B cell (primary cell): ENCODE results near the gene MARCOL. TPM values are rescaled to one million over a fixed set of nuclear protein-coding genes. Genes with fewer than 3 reads are reported as not detected.

Experiments
- ATAC-seq: fragments of 200-7000 bp; cut with Tn5 transposase; one replicate; pipeline ENCODE4 v1.10.0; 2021; ENCODE audit warnings: low read depth, mild to moderate bottlenecking, moderate number of reproducible peaks, moderate library complexity
- CTCF ChIA-PET: fragments of 350-600 bp; sonication (Branson Sonifier 250); formaldehyde crosslinking; loops from one replicate; lab custom pipeline; 2021; ENCODE audit warnings: antibody characterized with exemption, inconsistent platforms; lab: Charles Lee
- POLR2A ChIA-PET: fragments of 350-600 bp; sonication (Branson Sonifier 250); formaldehyde crosslinking; loops from one replicate; lab custom pipeline; 2021; ENCODE audit warnings: antibody characterized with exemption; lab: Charles Lee
- DNase-seq: peaks from one replicate; pipeline ENCODE4 v3.0.0; 2013
- H2AFZ ChIP-seq: 2 replicates; pipeline ENCODE4 v1.6.1; 2012; ENCODE audit warnings: mild to moderate bottlenecking, low read depth, low read length; ENCODE audit not compliant: insufficient read depth, poor library complexity, severe bottlenecking
- H3K27ac ChIP-seq, 2 donors: 1 replicate in 1 of 2; 2 replicates in 1 of 2; pipeline ENCODE4 v1.5.1; 2012 to 2013; ENCODE audit warnings: low read length in 2 of 2, mild to moderate bottlenecking in 2 of 2, moderate library complexity in 1 of 2
- H3K27me3 ChIP-seq, 4 experiments: fragments of 200-600 bp in 1 of 4; sonication (generic) in 1 of 4; replicated peaks in 1 of 4; 1 replicate in 2 of 4; 2 replicates in 2 of 4; pipeline versions ENCODE4 v1.6.1 to v1.7.0; 2013 to 2016; ENCODE audit warnings: low read length in 3 of 4, mild to moderate bottlenecking in 2 of 4, mixed read lengths in 1 of 4, moderate library complexity in 1 of 4; ENCODE audit not compliant: insufficient read depth in 4 of 4, control insufficient read depth in 3 of 4; ENCODE audit errors: control extremely low read depth in 1 of 4
- H3K36me3 ChIP-seq, 2 experiments: replicated peaks in 1 of 2; 1 replicate in 1 of 2; 2 replicates in 1 of 2; pipeline versions ENCODE4 v1.6.1 to v1.7.1; 2013; ENCODE audit warnings: low read length in 1 of 2; ENCODE audit not compliant: insufficient read depth in 2 of 2, control insufficient read depth in 1 of 2; ENCODE audit errors: control extremely low read depth in 1 of 2, extremely low read depth in 1 of 2
- H3K4me1 ChIP-seq, 2 donors: fragments of 200-600 bp in 1 of 2; sonication (generic) in 1 of 2; 1 replicate in 1 of 2; 2 replicates in 1 of 2; pipeline versions ENCODE4 v1.5.1 to v1.6.1; 2013 to 2017; ENCODE audit warnings: low read length in 2 of 2; ENCODE audit not compliant: control insufficient read depth in 2 of 2, insufficient read depth in 2 of 2
- H3K4me2 ChIP-seq: replicated peaks from 2 replicates; pipeline ENCODE3; 2012; ENCODE audit warnings: mild to moderate bottlenecking, low read depth, low read length; ENCODE audit not compliant: poor library complexity, severe bottlenecking
- H3K4me3 ChIP-seq, 5 experiments: fragments of 200-600 bp in 1 of 5; sonication (generic) in 1 of 5; 1 replicate in 3 of 5; 2 replicates in 2 of 5; pipeline versions ENCODE4 v1.5.1 to v1.7.0; 2011 to 2016; ENCODE audit warnings: low read length in 4 of 5, mild to moderate bottlenecking in 4 of 5, low read depth in 2 of 5, control low read depth in 1 of 5, moderate library complexity in 1 of 5; ENCODE audit not compliant: insufficient read depth in 1 of 5; ENCODE audit errors: control extremely low read depth in 1 of 5, extremely low read depth in 1 of 5
- H3K79me2 ChIP-seq: fragments of 200-600 bp; sonication (generic); one replicate; pipeline ENCODE4 v1.6.0; 2016; ENCODE audit warnings: low read length; ENCODE audit not compliant: control insufficient read depth, insufficient read depth
- H3K9ac ChIP-seq: fragments of 200-600 bp; sonication (generic); 2 replicates; pipeline ENCODE4 v1.6.1; 2017; ENCODE audit warnings: mild to moderate bottlenecking, low read length, moderate library complexity
- H3K9me3 ChIP-seq, 3 donors: one replicate each; pipeline versions ENCODE4 v1.6.1 to v1.7.1; 2013; ENCODE audit warnings: low read length in 2 of 3; ENCODE audit not compliant: control insufficient read depth in 2 of 3, insufficient read depth in 1 of 3; ENCODE audit errors: control extremely low read depth in 1 of 3
- H4K20me1 ChIP-seq: 2 replicates; pipeline ENCODE4 v1.6.0; 2012; ENCODE audit warnings: mild to moderate bottlenecking, low read length; ENCODE audit not compliant: insufficient read depth, control insufficient read depth, poor library complexity, severe bottlenecking
- H3K27ac Mint-ChIP-seq: one replicate; pipeline ENCODE4 v1.8.0; 2021; ENCODE audit warnings: mixed read lengths
- H3K27me3 Mint-ChIP-seq: one replicate; pipeline ENCODE4 v1.8.0; 2021; ENCODE audit warnings: mixed read lengths
- H3K4me1 Mint-ChIP-seq: one replicate; pipeline ENCODE4 v1.8.0; 2021; ENCODE audit warnings: mixed read lengths
- H3K4me3 Mint-ChIP-seq: one replicate; pipeline ENCODE4 v1.8.0; 2021; ENCODE audit warnings: mixed read lengths
- H3K9me3 Mint-ChIP-seq: one replicate; pipeline ENCODE4 v1.8.0; 2022; ENCODE audit warnings: mixed read lengths; ENCODE audit not compliant: insufficient read depth
- CTCF ChIP-seq: fragments of 200-600 bp; IDR thresholded peaks from one replicate; pipeline ENCODE4 v1.8.0; 2022; ENCODE audit warnings: antibody characterized with exemption, mild to moderate bottlenecking
- EZH2 ChIP-seq: IDR thresholded peaks from 2 replicates; pipeline ENCODE4 v1.6.1; 2012; ENCODE audit warnings: borderline replicate concordance, low read depth, mild to moderate bottlenecking, moderate library complexity, low read length; ENCODE audit not compliant: insufficient read depth, poor library complexity, severe bottlenecking
- WGBS: methylation state at CpG from one replicate; pipeline ENCODE4 v1.1.5; 2013; ENCODE audit warnings: missing lambda C conversion rate; ENCODE audit not compliant: insufficient coverage; 5-methylcytosine and 5-hydroxymethylcytosine counted together
- intact Hi-C: fragments of 100-400 bp; cut with micrococcal nuclease; formaldehyde crosslinking; loops from one replicate; pipeline ENCODE4 v1.10.0; 2022
- polyA plus RNA-seq: library from polyadenylated mRNA; depleted of rRNA; stranded (reverse); fragments of >200 nt; gene quantifications from 2 replicates; pipeline ENCODE4 v1.2.3, GENCODE V29; 2012
- total RNA-seq, 2 donors: library from RNA; stranded (reverse); fragments of 120-200 nt in 1 of 2; gene quantifications; 1 replicate in 1 of 2; 2 replicates in 1 of 2; pipeline versions ENCODE4 v1.2.3 to v1.2.4, GENCODE V29; 2013 to 2022

The MARCOL gene
- total and polyA plus RNA-seq, 2 donors (not counting 1 experiment from before 2014, with no cell fraction given) = not detected

DNA sequence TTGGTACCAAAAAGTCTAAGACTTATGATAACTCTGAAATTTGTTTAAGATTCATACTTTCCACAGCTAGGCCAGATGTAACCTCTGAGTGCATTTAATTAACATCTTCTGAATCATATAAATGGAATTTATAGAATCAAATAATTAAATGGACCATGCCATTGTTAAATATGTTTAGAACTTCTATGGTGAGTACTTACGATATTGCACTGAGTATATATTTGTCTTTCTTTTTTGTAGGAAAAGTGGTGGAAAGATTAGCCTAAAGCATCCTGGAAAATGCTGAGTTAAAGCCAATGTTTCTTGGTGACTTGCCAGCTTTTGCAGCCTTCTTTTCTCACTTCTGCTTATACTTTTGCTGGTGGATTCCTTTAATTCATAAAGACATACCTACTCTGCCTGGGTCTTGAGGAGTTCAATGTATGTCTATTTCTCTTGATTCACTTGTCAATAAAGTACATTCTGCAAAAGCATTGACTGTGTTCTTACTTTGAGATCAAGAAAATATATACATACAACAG, 23.6 kb upstream of the MARCOL start:
- Histone ChIP-seq H3K4me1 (no peaks in the 10 kb centered on the region), H3K9ac (no peak overlapping the region), H3K4me2 (no peak overlapping the region), H4K20me1 (no peaks in the 10 kb centered on the region), H3K4me3 (no peak overlapping the region), H3K36me3 (no peaks in the 10 kb centered on the region), H3K27me3 (no peaks in the 10 kb centered on the region), H2AFZ (no peak overlapping the region), H3K27ac (no peak overlapping the region), H3K9me3 (no peaks in the 10 kb centered on the region), H3K79me2 (no peaks in the 10 kb centered on the region)
- POLR2A ChIA-PET = no interaction called here
- TF ChIP-seq EZH2 = no peak
- TF ChIP-seq CTCF = no peak
- Mint-ChIP-seq H3K4me3 (no peak overlapping the region), H3K27ac (no peak overlapping the region), H3K9me3 (peaks cover 2% of the 10 kb centered on the region), H3K27me3 (no peaks in the 10 kb centered on the region), H3K4me1 (no peaks in the 10 kb centered on the region)
- no CpG with 5 or more reads among the region's 1 CpG for WGBS
- DNase-seq (no peak), ATAC-seq (no peak)
- intact Hi-C loops = no loop called here
- CTCF ChIA-PET = no interaction called here

GRCh38 chr5:148221508-148221907, 16.8 kb upstream of the MARCOL start:
- Histone ChIP-seq H3K9me3 (no peaks in the 10 kb centered on the region), H3K4me2 (no peak overlapping the region), H3K27me3 (no peaks in the 10 kb centered on the region), H3K4me1 (no peaks in the 10 kb centered on the region), H2AFZ (no peak overlapping the region), H3K4me3 (no peak overlapping the region), H3K9ac (no peak overlapping the region), H3K36me3 (no peaks in the 10 kb centered on the region), H4K20me1 (no peaks in the 10 kb centered on the region), H3K79me2 (no peaks in the 10 kb centered on the region), H3K27ac (no peak overlapping the region)
- no peaks in the 10 kb centered on the region for H3K4me1 Mint-ChIP-seq
- ChIA-PET CTCF (no interaction called here), POLR2A (no interaction called here)
- H3K9me3 Mint-ChIP-seq = peaks cover 2% of the 10 kb centered on the region
- H3K27ac Mint-ChIP-seq = no peak overlapping the region
- no peak overlapping the region for H3K4me3 Mint-ChIP-seq
- H3K27me3 Mint-ChIP-seq = peaks cover 7% of the 10 kb centered on the region
- WGBS = 71% methylated on average over 1 of the region's 6 CpGs
- ATAC-seq (no peak), DNase-seq (no peak)
- intact Hi-C loops = no loop called here
- TF ChIP-seq EZH2 (no peak), CTCF (no peak)
